GM04504 (cell line): ENCODE measurements around the gene FOSB.

Experiments
- DNase-seq: peaks from one replicate; pipeline ENCODE4 v3.0.0-alpha.2; 2012; ENCODE audit warnings: low read depth

The FOSB gene

DNA sequence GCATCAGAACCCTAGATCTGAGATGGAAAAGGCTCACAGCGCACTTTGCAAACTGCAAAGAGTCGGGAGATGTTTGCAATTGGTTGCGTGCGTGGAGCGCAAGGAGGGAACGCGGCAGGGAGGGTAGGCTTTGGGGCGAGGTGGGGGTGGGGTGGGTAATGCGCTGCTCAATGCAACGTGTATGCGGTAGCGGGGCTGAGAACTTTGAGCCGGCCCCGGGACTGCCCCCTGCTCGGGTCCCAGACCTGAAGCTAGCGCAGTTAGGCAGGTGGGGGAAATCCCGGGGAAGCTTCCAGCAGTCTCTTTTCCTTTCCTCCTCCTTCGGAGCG lies 971 bp downstream of the FOSB start:
- DNase-seq: no peak

DNA sequence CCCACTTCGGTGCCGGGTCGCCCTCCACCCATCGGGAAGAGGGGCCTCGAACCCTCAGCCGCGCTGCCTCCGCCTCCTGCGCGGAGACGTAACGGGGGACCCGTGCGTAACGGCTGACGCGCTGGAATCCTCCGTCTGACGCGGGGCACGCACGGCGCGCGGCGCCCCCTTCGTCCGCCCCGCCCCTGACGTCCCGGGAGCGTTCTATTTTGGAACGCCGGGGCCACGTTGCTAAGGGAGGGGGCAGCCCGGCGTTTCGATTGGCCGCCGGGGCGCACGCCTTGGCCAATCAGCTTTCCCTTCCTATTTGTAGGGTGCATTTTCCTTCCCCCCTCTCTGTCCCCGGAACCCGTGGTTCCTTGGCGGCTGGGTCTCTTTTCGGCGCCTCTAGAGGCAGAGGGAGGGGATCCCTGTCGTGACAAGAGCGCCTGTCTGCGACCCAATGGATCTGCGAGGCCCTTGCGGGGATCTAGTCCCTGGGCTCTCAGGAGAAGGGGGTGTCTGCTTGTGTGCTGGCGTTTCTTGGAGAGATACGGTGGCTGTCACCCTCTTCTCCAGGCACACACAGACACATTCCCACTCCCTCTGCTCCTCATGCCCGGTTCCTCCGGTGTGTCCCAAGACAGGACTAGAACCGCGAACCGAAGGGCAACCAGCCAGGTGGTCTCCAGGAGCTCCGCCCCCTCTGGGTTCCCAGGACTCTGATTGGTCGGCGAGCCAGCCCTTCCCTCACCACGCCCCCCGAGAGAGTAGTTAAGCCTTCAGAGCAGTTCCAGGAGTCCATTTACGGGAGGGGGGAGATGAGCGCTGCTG lies 1.5 kb downstream of the FOSB start:
- peak; percentile 92 for DNase-seq

DNA sequence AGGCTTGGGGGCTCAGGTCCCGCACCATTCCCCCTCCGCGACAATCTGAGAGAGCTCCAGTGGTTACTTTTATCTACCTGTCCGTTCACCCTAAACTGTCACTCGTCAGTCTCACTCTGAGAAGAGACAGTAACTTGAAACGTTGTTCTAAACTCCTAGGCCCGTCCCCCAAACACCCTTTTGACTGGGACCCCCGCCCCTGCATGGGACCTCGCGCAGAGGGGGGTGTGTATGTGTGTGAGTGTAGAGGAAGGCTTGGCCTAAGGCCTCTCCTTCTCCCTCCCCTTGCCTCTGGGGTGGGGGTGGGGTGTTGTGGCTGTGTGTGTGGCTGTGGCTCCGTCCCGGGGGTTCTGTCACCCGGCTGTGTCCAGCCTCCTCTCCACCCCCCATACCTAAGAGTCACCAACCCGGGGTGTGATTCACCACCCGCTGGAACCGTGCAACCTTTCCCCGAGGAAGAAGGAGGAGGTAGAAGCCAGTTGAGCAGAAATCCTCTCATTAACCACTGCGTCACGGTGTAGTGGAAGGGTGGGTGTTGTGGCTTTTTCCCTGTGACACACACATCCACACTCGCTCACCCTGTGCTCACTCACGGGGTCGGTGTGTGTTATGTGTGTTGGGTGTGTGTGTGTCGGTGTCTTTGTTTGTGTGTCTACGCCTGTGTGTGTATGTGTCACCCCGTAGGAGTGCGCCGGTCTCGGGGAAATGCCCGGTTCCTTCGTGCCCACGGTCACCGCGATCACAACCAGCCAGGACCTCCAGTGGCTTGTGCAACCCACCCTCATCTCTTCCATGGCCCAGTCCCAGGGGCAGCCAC lies 2.4 kb downstream of the FOSB start:
- no peak for DNase-seq

DNA sequence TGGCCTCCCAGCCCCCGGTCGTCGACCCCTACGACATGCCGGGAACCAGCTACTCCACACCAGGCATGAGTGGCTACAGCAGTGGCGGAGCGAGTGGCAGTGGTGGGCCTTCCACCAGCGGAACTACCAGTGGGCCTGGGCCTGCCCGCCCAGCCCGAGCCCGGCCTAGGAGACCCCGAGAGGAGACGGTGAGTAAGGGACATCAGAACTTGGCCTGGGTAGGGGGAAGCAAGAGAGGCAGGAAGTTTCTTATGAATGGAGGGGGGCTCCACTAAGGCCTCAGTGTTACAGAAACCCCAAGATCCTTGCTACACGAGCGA lies 2.9 kb downstream of the FOSB start:
- no peak for DNase-seq

GRCh38 chr19:45471111-45471930 lies 3.5 kb downstream of the FOSB start:
- DNase-seq: no peak

- DNase-seq: no peak
These were observed 4.3 kb downstream of the FOSB start for GRCh38 chr19:45471931-45472562.

GRCh38 chr19:45472563-45473366 lies 5.0 kb downstream of the FOSB start:
- DNase-seq: no peak

DNA sequence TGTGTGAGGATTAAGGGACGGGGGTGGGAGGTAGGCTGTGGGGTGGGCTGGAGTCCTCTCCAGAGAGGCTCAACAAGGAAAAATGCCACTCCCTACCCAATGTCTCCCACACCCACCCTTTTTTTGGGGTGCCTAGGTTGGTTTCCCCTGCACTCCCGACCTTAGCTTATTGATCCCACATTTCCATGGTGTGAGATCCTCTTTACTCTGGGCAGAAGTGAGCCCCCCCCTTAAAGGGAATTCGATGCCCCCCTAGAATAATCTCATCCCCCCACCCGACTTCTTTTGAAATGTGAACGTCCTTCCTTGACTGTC lies 5.5 kb downstream of the FOSB start:
- DNase-seq: no peak

- no peak for DNase-seq
These were observed 6.1 kb downstream of the FOSB start for GRCh38 chr19:45473682-45474605.

DNA sequence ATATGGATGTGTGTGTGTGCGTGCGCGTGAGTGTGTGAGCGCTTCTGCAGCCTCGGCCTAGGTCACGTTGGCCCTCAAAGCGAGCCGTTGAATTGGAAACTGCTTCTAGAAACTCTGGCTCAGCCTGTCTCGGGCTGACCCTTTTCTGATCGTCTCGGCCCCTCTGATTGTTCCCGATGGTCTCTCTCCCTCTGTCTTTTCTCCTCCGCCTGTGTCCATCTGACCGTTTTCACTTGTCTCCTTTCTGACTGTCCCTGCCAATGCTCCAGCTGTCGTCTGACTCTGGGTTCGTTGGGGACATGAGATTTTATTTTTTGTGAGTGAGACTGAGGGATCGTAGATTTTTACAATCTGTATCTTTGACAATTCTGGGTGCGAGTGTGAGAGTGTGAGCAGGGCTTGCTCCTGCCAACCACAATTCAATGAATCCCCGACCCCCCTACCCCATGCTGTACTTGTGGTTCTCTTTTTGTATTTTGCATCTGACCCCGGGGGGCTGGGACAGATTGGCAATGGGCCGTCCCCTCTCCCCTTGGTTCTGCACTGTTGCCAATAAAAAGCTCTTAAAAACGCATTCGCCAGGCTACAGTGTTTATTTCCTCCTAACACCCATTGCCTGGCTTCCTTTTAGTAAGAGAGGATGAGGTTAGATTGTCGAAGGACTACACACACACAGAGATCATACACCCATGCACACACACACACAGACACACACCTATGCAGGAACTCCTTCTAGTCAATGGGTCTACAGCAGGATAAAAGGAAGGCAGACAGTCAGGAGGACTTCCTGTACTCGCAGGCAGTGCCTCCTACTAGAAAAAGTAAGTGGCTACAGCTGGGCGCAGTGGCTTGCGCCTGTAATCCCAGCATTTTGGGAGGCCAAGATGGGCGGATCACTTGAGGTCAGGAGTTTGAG lies 7.1 kb downstream of the FOSB start:
- DNase-seq: no peak

- no peak for DNase-seq
These were observed 7.9 kb downstream of the FOSB start for GRCh38 chr19:45475537-45476291.

GRCh38 chr19:45476304-45476703 lies 8.5 kb downstream of the FOSB start:
- no peak for DNase-seq

- no peak for DNase-seq
These were observed 9.4 kb downstream of the FOSB start for GRCh38 chr19:45477186-45477585.

GRCh38 chr19:45477713-45478453 lies 10.1 kb downstream of the FOSB start:
- DNase-seq: no peak

DNA sequence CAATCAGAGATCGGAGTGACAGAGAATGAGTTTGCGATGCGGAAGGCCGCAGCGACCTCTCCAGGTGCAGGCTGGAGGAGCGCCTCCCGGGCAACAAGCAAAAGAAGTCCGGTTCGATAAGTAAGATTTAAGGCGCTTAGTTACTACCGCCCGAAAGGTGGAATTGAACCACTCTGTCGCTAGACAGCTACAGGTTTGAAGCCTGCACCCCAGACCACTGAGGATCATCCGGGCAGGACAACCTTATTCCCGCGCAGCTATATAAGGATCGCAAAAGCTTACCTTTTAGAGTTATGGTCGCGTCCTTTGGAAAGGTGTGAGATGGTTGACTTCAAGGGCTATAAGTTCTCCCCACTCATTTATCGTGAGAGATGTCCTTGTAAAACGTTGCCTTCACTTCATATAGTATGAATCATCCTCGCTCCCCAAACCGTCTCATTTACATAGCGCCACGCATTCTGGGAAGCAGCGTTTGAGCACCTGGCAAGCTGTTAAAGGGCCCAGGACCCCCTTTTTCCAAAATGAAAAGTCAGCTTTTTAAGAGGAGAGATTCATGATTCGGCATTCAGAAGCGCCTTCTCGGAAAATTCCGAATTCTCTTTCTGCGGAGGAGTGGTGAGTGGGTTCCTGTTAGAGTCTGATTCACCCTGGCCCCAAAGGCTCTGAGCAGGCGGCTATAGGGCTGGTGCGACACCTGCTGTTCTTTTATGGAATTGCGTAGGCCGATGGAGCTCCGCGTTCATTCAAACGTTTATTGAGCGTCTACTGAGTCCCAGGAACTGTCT lies 10.8 kb downstream of the FOSB start:
- DNase-seq: peak; percentile 83

DNA sequence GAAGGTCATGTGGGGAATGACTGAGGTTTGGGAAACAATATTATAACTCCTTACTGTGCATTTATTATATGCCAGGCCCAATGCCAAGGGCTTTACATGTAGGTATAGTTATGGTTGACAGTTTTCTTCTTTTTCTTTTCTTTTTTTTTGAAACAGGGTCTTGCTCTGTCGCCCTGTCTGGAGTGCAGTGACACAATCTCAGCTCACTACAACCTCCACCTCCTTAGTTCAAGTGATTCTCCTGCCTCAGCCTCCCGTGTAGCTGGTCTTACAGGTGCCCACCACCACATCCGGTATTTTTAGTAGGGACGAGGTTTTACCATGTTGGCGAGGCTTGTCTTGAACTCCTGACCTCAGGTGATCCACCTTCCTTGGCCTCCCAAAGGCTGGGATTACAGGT lies 15.2 kb downstream of the FOSB start:
- DNase-seq: no peak

- DNase-seq: no peak
These were observed 16.6 kb downstream of the FOSB start for GRCh38 chr19:45484273-45484945.
